AG08396 (cell line): ENCODE results near the gene RAB1B.
"Not testable (repeated sequence)": the region's sequence is repeated elsewhere in the genome, so short reads cannot be mapped to it uniquely, and the experiment has no call there.

Source experiments
- DNase-seq: peaks from one replicate; pipeline ENCODE4 v3.0.0; 2012; ENCODE audit warnings: low spot score, mixed read lengths

Gene RAB1B

DNA sequence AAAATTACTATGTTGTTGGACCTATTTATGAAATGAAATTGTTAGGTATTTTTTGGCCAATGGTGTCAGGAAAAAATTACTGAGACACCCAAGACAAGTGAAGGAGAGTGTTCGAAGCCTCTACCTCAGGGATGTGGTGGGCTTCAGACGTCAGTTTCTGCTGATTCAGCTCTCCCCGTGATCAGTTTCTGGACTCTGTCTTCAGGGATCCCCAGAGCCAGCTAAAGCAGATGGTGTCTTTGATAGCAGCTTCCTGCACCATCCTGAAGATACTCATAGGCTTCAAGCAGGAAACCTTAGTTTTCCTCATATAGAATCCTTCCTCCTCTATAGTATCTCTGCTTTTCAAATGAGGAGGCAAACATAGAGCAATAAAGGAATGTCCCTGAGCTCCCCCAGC is 41.0 kb downstream of the RAB1B start:
- DNase-seq, result no peak

DNA sequence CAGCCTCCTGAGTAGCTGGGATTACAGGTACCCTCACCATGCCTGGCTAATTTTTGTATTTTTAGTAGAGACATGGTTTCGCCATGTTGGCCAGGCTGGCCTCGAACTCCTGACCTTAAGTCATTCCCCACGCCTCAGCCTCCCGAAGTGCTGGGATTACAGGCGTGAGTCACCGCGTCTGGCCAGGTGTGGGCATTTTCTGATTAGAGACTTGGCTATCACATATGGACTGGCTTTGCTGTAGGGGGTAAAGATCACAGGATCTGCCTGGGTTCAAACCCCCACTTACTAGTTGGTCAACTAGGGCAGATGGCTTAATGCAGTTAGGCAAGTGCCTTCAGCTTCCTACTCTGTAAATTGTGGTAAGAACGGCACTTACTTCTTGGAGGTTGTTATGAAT is 41.9 kb downstream of the RAB1B start:
- no peak for DNase-seq

DNA sequence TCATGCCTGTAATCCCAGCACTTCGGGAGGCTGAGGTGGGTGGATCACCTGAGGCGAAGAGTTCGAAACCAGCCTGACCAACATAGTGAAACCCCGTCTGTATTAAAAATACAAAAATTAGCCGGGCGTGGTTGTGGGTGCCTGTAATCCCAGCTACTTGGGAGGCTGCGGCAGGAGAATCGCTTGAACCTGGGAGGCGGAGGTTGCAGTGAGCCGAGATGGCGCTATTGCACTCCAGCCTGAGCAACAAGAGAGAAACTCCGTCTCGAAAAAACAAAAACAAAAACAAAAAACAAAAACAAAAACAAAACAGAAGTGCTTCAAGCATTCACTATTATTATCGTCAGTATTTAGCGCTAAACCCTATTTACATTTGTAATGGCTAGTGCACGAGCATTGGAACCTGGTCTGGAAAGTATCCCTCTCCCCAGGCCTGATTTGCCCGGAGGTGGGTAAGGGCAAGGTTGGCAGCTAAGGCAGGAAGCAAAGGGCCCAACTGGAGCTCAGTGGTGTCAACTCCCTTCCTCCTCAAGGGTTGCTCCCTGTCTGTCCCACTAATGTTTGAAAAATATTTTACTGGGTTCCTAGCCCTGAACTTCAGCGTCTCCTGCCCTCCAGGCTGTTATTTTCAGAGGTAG is 42.5 kb downstream of the RAB1B start:
- DNase-seq, result not testable (repeated sequence)

DNA sequence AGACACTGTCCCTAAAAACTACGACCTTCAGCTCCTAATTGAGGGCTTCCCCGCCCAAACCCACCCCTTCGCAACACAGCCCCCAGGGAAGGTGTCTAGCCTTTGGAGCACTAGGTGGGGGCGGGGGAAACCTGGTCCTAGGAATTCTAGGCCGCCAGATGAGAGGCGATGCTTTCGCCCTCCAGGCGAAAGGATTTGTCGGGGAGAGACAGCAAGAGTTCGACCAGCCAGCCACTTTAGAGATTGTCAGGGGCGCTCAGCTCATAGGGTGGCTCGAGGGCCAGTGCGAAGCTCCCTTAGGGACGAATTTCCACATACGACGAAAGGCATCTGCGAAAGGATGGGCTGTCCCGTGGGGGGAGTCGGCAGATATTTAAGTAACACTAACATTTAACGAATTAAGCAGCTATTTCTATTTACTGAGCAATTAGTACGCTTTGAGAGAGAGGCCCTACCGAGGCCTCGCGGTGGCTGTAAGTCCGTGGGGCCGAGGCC is 43.1 kb downstream of the RAB1B start:
- no peak for DNase-seq

DNA sequence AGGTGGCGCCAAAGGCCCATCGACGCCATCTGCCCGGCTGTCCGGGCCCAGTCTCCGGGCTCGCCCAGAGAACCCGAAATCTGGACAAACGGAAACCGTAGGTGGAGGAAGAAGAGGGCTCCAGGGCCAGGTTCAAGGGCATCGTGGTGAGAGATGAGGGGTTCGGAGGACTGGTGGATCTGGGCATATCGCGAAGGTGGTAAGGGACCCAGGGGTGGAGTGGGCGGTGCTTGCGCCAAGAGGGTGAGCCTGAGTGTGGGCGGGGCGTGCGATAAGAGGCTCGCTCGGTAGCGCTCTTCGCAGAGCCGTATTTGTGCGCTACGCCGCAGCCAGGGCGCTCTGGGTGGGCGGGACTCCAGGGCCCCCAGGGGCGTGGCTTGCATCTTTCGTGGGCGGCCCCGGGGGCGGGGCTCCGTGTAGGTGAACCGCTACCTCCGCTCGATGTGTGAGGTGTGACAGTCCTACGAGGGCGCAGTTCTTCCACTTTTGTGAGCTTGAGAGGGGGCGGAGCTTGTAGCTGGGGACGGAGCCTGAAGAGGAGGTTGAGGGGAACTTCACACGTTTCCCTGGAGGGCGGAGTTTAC is 43.6 kb downstream of the RAB1B start:
- peak; percentile 86 for DNase-seq

DNA sequence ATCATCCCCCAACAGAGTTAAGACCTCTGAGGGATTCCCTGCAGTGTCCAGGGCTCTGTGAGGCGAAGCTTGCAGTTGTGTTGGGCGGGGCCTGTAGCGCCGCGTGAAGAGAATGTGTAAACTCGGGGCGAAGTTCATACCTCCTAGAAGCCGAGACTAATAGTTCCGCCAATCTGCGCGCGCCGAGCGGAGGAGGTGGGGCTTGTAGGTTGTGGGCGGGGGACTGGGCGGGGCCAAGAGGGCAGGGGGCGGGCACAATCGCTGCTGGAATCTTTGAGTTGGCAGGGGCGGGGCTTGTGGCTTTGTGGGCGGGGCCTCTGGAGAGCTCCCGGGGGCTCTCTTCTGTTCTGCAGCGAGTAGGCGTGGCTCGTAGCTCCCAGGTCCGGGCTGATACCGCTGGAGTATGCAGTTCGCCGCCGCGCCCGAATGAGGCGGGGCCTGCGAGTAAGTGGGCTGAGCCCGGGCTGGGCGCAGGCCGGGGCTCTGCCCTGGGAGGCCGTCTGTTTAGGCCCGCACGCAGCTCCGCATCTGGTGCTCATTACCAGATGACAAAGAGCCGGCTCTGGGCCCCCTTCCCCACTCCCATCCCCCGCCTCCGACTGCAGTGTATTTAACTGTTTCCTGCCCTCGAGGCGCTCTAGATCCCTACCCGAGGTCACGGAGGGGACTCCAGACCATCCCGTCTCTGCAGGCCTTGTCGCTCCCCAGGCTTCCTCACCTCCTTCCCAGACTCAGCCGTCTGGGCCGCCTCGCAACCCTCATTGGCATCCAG is 44.3 kb downstream of the RAB1B start:
- DNase-seq, result peak; percentile 98

DNA sequence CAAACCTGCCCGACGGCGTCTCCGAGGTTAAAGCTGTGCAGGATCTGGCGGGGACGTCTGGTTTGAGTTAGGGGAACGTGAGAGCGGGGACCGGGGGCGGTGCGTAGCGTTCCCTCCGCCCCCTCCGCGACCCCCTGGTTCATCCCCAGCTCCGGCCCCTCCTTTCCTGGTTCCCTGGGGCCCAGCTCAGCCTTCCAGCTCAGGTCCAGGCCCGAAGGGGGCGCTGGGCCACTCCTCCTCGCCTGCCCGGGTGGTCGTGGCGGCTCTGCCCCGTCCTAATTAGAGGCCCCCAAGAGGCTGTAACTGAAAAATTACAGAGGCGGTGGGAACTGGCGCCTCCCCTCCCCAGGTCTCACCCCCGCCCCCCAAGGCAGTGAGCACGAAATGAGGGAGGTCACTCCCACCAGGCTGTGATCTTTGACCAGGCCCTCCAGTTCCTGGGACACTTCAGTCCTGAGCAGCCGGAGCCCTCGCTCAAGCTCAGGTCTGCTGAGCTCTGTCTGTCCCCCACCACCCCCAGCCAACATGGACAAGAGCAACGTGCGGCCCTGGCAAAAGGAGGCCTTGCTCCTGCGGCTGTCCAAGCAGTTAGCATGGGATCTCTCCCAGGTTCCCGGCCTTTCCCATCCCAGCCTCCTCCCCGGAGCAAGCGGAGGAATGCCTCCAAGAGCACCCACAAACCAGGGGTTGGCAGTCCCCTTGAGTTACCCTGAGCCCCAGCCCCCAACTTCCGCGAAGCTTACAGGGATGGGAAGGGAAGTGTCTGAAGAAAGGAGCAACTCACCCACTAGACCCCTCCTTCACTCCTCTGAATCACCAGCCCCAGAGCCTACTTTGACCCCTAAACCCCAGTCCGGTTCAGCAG is 45.1 kb downstream of the RAB1B start:
- no peak for DNase-seq

DNA sequence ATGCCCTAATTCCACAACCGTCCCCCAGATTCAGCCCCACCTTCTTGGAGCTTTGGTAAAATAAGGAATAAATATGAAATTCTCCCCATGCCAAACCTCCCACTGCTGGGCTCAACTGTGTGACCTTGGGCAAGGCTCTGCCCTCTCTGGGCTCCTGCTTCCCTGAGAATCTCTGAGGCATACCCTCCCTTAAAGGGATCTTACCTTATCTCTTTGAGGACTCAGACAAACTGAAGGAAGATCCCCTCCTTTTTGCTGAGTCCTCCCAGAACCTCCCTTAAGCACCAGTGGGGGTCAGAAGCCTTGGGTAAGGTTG is 45.7 kb downstream of the RAB1B start:
- DNase-seq, result no peak

DNA sequence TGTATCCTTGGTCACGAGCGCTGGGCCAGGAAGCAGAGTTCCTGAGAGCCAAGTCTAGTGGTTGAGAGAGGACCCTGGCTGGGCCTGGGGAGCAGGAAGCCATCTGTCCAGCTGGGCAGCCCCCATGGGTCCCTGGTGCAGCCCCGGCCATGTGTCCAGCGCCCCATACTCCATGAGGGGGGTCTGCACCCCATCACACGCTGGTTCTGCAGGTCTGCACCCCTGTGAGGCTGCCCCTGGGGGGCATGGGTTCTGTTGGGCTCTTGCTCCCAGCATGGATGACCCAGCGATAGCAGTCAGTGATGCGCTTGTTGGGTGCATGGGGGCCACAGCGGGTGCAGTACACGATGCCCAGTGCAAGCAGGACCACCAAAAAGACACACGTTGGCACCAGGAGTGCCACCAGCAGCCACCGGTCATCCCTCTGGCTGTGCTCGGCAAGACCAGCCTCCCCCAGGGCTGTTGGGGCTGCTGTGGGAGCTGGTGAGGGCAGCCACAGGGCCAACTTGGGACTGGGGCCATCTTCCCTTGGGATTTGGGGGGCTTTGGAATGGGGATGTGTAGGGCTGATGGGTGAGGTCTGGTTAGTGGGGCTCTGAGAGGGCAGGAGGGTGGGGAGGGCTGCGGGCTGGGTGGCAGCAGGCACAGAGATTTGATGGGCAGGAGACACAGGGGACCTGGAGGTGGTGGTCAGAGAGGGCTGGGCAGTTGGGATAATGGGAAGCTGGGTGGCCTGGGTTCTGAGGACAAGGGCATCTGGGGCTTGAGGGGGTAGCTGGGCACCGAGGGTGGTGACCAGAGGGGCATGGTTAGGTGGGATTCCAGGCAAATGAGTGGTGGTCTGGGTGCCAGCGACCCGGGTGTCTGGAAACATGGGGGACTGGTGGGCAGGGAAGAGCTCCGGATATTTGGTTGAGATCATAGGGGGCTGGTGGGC is 46.4 kb downstream of the RAB1B start:
- DNase-seq, result no peak

DNA sequence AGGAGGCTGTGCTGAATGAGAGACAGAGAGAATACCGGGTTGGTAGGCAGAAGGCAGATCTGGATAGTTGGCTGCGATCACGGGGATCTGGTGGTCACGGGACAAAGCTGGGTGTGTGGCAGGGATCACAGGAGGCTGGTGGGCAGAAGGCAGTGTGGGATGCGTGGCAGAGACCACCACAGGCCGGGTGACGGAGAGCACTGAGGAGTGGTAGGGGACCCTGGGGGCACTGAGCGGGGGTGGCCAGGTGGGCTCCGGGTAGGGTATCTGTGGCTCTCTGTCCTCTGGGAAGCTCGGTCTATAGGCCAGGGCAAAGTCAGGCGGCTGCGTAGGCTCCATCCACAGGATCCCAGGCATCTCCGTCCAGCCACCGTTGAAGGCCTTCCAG is 47.1 kb downstream of the RAB1B start:
- no peak for DNase-seq

DNA sequence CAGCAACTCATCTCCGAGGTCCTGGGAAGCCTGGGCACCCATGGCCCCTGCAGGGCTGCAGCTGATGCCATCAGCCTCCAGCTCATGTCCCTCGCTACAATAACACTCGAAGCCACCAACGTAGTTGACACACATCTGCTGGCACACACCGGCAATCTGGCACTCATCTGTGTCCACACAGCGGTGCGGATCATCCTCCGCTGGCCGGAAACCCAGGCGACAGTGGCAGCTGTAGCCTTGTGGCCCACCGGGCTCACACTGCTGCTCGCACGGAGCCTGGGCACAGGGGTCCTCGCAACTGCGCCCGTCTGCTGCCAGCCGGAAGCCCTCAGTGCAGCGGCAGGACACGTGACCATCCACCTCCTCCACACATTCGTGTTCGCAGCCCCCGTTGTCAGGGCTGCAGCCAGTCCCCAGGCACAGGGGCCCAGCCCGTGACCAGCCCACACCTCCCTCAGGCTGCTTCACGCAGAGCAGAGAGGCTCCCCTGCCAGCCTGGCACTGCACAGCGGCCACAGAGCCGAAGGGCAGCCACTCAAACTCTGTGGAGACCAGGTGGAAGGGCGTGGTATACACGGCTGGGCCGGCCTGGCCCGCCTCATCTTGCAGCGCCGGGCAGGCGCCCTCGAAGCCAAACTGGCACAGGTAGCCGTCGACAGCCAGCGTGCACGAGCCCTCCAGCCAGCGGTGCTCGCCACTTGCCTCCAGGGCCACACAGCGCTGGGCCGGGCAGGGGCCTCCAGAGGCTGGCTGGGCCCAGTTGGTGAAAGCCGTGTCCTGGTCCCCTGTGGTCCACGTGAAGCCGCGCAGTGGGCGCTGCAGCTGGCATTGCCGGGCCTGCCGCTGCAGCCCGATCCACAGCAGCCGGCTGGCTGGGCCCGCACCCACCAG is 47.7 kb downstream of the RAB1B start:
- DNase-seq, result no peak

DNA sequence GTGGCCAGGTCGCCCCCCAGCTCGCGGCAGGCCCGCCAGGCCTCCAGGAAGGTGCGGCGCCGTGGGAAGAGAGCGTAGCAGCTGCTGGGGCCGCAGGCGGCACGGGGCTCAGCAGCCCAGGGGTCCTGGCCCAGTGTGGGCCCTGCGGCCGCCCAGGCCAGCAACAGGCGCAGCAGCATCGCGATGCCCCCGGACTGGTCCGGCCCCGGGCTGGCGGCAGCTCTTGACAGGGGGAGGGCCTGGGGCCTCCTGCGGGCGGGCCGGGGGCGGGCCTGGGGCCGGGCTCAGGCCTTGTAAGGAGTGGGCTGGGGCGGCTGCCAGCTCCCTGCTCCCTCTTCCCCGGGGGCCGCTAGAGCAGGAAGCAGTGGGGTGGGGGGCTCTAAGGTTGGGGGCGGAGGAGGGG is 48.4 kb downstream of the RAB1B start, which contains the start of gene CD248:
Gene CD248 (minus strand): TSS at position 196 of the 403 bp plus-strand sequence. CDS start 17 bp downstream, at position 179.
- DNase-seq, result peak; percentile 76

DNA sequence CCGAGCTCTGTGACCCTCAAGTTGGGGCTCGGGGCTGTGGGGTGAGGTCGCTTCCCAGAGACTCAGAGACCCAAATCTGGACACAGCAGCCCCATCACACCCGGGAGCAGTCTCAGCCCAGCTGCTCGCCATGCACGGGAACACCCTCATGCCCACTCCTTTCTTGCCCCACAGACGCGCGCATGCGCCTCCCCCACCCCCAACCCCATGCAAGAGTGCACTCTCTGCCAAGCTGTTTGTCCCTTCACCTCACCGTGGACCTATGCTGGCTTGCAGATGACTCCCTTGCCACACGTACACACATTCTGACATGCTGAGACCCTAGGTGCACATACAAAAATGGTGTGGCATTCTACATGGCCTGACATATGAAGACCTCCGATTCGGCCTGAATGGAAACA is 48.9 kb downstream of the RAB1B start:
- DNase-seq, result peak; percentile 72

DNA sequence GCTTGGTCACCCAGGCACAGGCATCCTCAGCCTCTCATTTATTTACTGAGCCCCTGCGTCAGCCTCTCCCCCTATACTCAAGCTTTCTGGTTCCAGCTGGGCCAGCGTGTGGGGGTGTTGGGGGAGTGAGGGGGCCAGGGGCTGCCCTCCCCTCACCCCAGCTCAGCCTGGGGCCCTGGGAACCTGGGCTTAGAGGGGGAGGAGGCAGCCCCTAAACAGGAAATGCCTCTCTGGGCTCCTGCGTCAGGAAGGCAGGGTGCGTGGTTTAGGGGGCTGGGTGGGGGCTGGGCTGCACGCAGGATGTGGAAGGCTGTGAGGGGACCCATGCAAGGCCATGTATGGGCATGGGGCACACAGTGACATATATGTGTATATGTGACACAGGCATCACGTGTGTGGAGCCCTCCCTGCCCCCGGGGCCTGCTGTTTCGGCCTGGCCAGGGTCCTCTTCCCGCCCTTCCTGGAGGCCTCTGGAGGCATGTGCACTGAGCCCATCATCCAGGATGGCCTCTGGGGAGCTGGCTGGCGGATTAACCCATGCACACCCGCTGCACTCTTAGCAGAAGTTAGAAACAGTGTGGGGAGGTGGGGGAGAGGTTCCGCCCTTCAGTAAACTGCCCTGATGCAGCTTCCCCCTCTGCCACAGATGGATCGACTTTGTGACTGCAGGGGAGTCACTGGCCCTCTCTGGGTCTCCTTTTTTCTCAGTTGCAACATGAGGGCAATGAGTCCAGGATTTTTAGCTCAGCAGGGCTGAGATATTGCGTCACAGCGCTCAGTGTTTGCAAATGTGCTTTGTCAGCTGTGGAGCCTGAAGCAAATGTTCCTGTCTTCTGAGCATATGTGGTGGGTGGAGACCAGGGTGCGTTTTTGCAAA is 49.5 kb downstream of the RAB1B start:
- DNase-seq, result no peak

DNA sequence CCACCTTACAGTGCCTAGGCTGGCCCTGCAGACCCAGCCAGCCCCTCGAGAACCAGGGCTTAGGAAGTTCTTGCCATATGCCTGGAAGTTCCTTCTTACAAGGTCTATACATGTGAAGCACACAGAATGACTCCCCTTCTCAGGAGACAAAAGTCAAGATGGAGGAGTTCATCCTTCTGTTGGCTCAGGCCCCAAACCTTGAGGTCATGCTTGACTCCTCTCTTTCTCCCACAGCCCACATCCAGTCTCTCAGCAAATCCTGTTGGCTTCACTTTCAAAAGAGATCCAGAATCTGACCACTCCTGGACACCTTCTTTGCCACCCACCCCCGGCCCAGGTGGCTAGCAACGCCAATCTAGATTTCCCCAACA is 50.1 kb downstream of the RAB1B start:
- no peak for DNase-seq

DNA sequence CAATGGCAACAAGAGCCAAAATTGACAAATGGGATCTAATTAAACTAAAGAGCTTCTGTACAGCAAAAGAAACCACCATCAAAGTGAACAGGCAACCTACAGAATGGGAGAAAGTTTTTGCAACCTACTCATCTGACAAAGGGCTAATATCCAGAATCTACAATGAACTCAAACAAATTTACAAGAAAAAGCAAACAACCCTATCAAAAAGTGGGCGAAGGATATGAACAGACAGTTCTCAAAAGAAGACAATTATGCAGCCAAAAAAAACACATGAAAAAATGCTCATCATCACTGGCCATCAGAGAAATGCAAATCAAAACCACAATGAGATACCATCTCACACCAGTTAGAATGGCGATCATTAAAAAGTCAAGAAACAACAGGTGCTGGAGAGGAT is 51.9 kb downstream of the RAB1B start:
- DNase-seq, result not testable (repeated sequence)

DNA sequence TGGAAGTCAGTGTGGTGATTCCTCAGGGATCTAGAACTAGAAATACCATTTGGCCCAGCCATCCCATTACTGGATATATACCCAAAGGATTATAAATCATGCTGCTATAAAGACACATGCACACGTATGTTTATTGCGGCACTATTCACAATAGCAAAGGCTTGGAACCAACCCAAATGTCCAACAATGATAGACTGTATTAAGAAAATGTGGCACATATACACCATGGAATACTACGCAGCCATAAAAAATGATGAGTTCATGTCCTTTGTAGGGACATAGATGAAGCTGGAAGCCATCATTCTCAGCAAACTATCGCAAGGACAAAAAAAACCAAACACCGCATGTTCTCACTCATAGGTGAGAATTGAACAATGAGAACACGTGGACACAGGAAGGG is 52.3 kb downstream of the RAB1B start:
- DNase-seq, result not testable (repeated sequence)

DNA sequence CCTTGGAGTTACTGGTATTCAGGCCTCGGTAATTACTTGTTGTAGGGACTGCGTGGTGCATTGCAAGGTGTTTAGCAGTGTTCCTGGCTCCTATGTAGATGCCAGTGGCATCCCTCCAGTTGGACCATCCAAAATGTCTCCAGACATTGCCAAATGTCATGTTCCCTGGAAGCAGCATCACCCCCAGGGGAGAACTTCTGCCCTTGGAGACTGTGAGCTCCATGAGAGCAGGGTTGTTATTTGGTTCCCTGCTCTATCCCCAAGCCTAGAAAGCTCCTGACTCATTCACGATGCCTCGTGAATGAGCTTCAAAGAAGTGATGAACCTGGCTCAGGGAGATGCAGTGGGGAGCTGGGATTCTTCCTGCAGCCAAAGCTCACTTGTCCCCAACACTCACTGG is 53.2 kb downstream of the RAB1B start:
- no peak for DNase-seq

DNA sequence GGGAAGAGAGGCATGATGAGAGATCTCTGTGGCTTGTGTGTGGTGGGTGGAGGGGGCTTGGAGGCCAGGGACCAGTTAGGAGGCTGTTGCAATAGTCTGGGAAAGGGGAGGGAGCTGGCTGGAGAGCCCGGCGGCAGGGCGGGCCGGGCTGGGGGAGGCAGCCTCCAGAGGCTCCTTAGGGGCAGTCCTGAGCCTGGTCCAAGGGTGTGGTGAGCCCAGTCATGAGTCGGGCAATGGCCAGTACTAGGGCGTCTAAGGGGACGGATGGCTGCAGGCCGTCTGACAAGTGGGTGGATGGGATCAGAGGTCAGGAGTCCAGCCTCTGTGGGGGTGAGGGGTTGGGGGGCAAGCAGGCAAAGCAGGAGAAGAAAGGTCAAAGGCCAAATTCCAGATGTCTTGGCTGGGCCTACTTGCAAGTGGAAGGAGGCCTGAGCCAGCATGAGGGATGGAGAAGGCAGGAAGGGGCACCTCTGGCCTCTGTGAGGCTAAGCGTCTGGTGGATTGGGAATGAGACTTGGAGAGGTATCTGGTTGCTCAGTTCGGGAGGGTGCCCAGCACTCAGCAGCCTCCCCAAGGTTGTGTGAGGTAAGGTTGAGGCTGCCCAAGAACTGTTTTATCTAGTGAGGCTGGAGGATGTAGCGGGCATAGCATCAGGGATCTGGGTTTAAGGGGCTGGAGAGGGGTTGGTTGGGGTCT is 54.4 kb downstream of the RAB1B start:
- DNase-seq, result no peak
